Measurements from ENCODE around the gene TPGS1.

Gene TPGS1

GRCh38 chr19:496112-496665 is 11.1 kb upstream of the TPGS1 start, which contains the start of gene MADCAM1:
Gene MADCAM1 (plus strand): TSS chr19:496486. CDS start chr19:496500, 14 bp downstream.
- DNase-seq, result no peak

GRCh38 chr19:496986-497385 is 10.3 kb upstream of the TPGS1 start:
- no peak for DNase-seq

DNA sequence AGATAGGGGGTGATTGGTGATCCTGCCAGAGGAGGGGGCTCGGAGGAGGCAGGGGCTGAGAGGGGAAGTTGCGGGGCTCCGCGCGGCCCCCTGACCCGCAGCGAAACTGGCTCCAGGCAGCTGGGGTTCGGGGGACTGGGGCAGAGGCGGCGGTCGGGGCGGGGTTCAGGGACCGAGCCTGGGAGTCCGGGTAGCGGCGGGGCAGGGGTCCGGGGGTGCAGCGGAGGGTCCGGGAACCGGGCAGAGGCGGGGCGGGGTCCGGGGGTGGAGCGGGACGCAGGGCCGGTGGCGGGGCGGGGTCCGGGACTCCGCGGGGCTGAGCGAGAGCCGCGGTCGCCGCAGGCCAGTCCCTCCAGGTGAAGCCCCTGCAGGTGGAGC is 9.8 kb upstream of the TPGS1 start:
- no peak for DNase-seq

GRCh38 chr19:497869-498510 is 9.3 kb upstream of the TPGS1 start:
- no peak for DNase-seq

DNA sequence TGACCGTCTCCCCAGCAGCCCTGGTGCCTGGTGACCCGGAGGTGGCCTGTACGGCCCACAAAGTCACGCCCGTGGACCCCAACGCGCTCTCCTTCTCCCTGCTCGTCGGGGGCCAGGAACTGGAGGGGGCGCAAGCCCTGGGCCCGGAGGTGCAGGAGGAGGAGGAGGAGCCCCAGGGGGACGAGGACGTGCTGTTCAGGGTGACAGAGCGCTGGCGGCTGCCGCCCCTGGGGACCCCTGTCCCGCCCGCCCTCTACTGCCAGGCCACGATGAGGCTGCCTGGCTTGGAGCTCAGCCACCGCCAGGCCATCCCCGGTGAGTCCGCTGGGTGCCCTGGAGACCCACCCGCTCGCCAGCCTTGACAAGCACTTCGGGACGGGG is 8.8 kb upstream of the TPGS1 start:
- DNase-seq, result no peak

DNA sequence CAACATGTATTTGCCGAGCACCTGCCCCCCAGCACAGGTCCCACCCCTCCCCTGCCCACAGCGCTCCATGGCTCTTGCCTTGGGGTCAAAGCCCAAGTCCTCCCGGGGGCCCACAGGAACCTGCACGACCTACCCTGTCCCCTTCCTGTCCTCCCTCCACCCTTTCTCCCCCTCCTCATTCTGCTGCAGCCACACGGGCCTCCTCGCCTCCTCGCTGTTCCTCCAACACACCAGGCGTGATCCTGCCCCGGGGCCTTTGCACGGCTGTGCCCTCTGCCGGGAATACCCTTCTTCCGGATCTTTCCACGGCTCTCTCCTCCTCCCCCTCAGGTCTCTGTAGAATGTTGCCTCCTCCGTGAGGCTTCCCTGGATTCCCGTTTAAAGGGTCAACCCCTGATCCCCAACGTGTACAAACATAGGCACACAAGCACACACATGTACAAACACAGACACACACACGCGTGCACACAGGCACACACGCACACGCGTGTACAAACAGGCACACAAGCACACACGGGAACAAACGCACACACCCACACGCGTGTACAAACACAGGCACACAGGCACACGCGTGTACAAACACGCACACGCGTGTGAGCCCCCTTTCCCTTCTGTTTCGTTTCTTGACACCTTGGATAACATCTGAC is 8.2 kb upstream of the TPGS1 start:
- no peak for DNase-seq

- DNase-seq, result no peak
Measured at GRCh38 chr19:501646-502045, 5.7 kb upstream of the TPGS1 start.

DNA sequence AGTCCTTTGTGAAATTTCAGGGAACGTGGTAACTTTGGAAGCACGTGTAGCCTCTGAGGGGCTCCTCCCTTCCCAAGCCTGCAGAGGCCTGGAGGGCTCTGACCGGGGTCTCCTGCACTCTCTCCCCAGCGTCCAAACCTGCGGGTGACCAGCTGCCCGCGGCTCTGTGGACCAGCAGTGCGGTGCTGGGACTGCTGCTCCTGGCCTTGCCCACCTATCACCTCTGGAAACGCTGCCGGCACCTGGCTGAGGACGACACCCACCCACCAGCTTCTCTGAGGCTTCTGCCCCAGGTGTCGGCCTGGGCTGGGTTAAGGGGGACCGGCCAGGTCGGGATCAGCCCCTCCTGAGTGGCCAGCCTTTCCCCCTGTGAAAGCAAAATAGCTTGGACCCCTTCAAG is 2.7 kb upstream of the TPGS1 start:
- no peak for DNase-seq

GRCh38 chr19:506404-507285 is 652 bp upstream of the TPGS1 start:
- DNase-seq, result peak; percentile 98

DNA sequence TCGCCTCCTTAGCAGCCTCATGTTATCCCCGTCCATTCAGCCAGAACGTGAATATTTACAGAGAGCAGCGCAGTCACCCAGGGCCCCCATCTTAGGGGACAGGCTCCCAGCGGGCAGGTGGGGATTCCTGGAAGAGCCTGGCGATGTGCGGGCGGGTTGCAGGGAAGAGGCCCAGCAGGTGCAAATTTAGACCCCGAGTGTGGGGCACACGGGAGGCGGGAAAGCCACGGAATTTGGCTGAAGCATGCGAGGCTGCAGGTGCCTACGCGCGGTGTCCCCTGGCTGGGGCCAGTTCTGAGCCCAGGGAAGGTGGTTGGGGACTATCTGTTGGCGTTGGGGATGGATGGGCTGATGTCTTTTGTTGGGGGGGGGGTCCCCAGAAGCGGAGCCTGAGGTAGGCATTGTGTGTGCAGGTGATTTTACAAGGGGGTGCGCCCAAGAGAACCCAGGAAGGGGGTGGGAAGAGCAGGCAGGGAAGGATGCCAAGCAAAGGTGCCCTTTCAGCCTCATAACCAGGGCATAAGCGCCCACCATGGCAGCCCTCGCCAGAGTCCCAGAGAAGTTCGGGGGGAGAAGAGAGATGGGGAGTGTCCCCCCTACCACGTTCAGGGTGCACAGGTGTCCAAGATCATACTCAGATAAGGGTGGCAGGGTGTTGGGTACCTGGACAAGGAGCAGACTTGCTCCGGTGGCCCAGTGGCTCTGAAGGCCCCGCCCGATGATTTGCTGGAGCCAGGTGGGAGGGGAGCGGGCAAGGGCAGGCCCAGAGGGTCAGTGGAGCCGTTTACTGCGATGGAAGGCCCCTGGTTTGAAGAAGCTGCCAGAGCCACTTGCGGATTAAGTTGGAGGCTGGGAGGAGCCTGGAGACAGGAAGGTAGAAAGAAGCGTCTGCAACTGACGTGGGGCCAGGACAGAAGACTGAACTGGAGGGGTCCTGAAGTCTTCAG is 1.2 kb downstream of the TPGS1 start:
- DNase-seq, result no peak

DNA sequence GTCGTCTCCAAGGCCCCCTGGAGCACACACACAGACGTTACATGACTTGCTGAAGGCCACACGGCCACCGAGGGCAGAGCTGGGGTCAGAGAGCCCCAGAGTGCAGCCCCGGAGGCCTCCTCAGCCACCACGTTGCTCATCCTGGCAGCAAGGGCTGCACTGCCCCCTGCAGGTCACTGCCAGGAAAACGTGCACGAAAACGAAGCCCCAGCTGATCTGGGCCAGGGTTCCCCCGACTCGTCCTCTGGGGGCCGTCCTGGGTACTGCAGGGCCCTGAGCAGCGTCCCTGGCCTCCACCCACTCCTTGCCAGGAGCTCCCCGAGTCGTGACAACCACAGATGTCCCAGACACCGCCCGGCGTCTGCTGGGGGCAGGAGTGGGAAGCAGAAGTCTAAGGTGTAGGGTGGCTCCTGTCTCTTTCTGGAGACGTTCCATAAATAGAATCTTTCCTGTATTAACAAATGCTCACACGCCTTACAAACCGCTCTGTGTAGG is 3.4 kb downstream of the TPGS1 start:
- no peak for DNase-seq

GRCh38 chr19:511101-511851 is 4.0 kb downstream of the TPGS1 start:
- DNase-seq, result no peak

DNA sequence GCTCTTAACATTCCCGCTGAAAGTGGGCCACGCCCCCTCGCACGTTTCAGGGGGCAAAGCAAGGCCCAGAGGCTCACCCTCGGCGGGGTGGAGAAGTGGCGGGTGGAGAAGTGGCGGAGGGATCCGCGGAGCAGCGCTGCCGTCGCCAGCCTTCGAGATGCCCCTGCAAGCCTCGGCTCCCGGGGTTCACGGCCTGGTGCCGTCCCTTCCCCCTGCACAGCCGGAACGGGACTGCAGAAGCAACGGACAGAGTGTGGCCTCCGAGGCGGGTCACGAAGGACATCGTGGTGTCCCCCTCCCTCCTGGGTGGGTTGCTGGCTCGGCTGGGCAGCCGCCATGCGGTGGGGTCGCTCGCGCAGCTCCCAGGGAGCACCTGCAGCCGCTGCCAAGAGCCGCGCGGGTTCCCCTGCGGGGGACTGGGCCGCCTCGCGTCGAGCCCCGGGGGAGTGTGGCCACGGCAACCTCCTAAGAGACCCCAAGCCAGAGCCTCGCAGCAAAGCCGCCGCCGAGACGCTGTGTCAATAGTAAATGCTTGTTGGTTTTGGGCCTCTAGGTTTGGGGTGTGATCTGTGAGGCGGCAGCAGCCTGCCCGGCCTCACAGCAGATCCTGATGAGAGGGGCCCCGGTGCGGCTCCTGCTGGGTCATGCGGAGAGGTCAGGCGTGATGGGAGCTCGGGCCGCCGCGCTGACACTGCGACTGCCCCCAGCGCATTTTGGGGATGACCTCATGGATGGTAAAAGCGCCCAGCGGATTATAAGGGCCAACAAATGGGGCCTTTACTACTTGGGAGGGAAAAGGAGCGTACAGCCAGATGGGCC is 5.5 kb downstream of the TPGS1 start:
- no peak for DNase-seq

- DNase-seq, result no peak
Measured at GRCh38 chr19:513368-514165, 6.3 kb downstream of the TPGS1 start.

DNA sequence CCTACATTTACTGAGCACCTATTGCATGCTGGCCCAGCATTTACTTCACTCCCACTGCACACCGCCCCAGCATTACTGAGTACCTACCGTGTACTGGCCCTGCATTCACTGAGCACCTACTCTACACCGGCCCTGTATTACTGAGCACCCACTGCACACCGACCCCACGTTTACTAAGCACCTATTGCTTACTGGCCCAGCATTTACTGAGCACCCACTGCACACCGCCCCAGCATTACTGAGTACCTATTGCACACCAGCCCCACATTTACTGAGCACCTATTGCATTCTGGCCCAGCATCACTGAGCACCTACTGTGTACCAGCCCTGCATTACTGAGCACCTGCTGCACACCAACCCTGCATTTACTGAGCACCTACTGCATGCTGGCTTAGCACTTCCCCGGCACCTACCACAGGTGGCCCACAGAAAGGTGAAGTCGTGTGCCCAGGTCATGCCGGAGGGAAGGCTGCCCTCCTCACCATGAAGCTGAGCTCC is 6.9 kb downstream of the TPGS1 start:
- DNase-seq, result no peak

GRCh38 chr19:517721-518597 is 10.7 kb downstream of the TPGS1 start:
- DNase-seq, result no peak

DNA sequence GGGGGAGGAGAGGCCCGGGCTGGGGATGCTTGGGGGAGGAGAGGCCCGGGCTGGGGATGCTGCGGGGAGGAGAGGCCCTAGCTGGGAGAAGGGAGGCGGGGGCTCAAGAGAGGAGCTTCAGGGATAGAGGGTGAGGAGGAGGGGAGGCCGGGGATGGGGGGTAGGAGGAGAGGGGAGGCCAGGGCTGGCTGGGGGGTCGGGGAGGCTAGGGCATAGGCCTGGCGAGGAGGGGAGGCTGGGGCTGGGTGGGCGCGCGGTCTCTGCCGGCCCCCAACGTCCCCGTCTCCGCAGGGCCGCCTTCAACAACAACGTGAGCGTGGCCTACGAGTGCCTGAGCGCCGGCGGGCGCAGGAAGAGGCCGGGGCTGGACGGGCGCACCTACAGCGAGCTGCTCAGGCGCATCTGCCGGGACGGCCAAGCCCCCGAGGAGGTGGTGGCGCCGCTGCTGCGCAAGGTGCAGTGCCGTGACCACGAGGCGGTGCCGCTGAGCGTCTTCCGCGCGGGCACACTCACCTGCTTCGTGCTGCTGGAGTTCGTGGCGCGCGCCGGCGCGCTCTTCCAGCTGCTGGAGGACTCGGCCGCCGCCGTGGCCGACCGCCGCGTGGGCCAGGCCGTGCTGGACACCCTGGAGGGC is 11.4 kb downstream of the TPGS1 start:
- no peak for DNase-seq

DNA sequence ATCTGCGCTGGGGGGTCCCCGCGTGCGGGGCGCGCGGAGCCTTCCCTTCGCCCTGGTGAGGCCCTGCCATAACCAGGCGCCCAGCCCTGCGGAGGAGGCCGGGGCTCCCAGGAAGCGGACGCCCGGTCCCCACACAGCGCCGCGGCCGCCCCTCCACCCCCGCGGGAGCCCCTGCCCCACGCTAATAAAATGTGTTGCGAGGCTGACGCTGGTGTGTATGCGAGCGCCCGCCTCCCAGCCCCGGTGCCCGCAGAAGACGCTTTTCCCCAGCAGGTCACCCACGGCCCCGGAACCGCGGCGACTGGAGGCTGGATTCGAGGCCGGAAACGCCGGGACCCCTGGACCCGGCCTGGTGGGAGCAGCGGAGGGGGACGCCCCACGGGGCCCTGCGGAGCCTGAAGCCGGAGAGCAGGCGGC is 12.2 kb downstream of the TPGS1 start:
- no peak for DNase-seq
